Measurements from ENCODE around the gene SAP30L.

Gene SAP30L

GRCh38 chr5:154421868-154422267 lies 23.9 kb upstream of the SAP30L start:
- DNase-seq = no peak

GRCh38 chr5:154422298-154422697 lies 23.5 kb upstream of the SAP30L start:
- DNase-seq = no peak

- DNase-seq = no peak
Measured at GRCh38 chr5:154428208-154428607, 17.6 kb upstream of the SAP30L start.

GRCh38 chr5:154429341-154429740 lies 16.5 kb upstream of the SAP30L start:
- no peak for DNase-seq

GRCh38 chr5:154430466-154430865 lies 15.3 kb upstream of the SAP30L start:
- no peak for DNase-seq

- no peak for DNase-seq
Measured at GRCh38 chr5:154430961-154431630, 14.7 kb upstream of the SAP30L start.

- DNase-seq = no peak
Measured at GRCh38 chr5:154435226-154435625, 10.6 kb upstream of the SAP30L start.

GRCh38 chr5:154437281-154437965 lies 8.4 kb upstream of the SAP30L start:
- no peak for DNase-seq

GRCh38 chr5:154440540-154440939 lies 5.3 kb upstream of the SAP30L start:
- DNase-seq = no peak

GRCh38 chr5:154442801-154443200 lies 3.0 kb upstream of the SAP30L start:
- no peak for DNase-seq

GRCh38 chr5:154444556-154445421 lies 1.0 kb upstream of the SAP30L start:
- DNase-seq = peak in 8 of 14 donors; percentile 23 to 54 (median 37)

- DNase-seq = peak in 12 of 14 donors; percentile 13 to 76 (median 44)
Measured at GRCh38 chr5:154446195-154447088, 645 bp downstream of the SAP30L start.

GRCh38 chr5:154447089-154447725 lies 1.4 kb downstream of the SAP30L start:
- DNase-seq = peak in 1 of 14 donors; percentile 45

GRCh38 chr5:154449786-154450185 lies 4.0 kb downstream of the SAP30L start:
- DNase-seq = no peak

GRCh38 chr5:154451957-154452356 lies 6.2 kb downstream of the SAP30L start:
- DNase-seq = no peak

- no peak for DNase-seq
Measured at GRCh38 chr5:154455585-154455984, 9.8 kb downstream of the SAP30L start.

- no peak for DNase-seq
Measured at GRCh38 chr5:154456540-154456939, 10.7 kb downstream of the SAP30L start.

- DNase-seq = no peak
Measured at GRCh38 chr5:154459015-154459414, 13.2 kb downstream of the SAP30L start.

- no peak for DNase-seq
Measured at GRCh38 chr5:154460172-154460571, 14.4 kb downstream of the SAP30L start.

- no peak for DNase-seq
Measured at GRCh38 chr5:154461531-154461930, 15.7 kb downstream of the SAP30L start.

GRCh38 chr5:154464438-154464837 lies 18.6 kb downstream of the SAP30L start:
- DNase-seq = no peak

GRCh38 chr5:154465169-154465568 lies 19.4 kb downstream of the SAP30L start:
- no peak for DNase-seq
